HepG2 (cell line): ENCODE measurements around the gene HSD17B11. TPM values are rescaled to one million over a fixed set of nuclear protein-coding genes. Genes with fewer than 3 reads are reported as not detected.

Experiments
- ATAC-seq: fragments of 200-7000 bp; cut with Tn5 transposase; 3 replicates; pipeline ENCODE4 v1.9.1; 2020; ENCODE audit warnings: mild to moderate bottlenecking, moderate library complexity
- BruUV-seq: library from RNA; stranded (reverse); fragments of 400-500 nt; replicated peaks from 2 replicates; lab custom pipeline; 2021; lab: Mats Ljungman, UMichigan
- CTCF ChIA-PET: fragments of 300-600 bp; formaldehyde crosslinking; extraction: SDS; loops from one replicate; lab custom pipeline; 2021; ENCODE audit warnings: low total read pairs, inconsistent platforms, low intra/inter-chr PET ratio; lab: Yijun Ruan, JAX
- POLR2A ChIA-PET: fragments of 350-600 bp; sonication (Branson Sonifier 250); formaldehyde crosslinking; loops from one replicate; lab custom pipeline; 2020; ENCODE audit warnings: antibody characterized with exemption, inconsistent platforms; lab: Yijun Ruan, JAX
- DNase-seq: peaks from one replicate; pipeline ENCODE4 v3.0.0-alpha.2; 2015; ENCODE audit warnings: low spot score
- FAIRE-seq: peaks from 3 replicates; lab custom pipeline; 2011; peaks lifted over from hg19 to GRCh38; lab: Jason Lieb, UNC
- H2AFZ ChIP-seq: one replicate; pipeline ENCODE4 v1.6.1; 2011; ENCODE audit warnings: low read length, inconsistent platforms
- H3K27ac ChIP-seq: fragments of 300-600 bp; 3 replicates; pipeline ENCODE4 v1.8.0; 2011; ENCODE audit warnings: mixed run types, mild to moderate bottlenecking, mixed read lengths, low read length, inconsistent platforms; ENCODE audit not compliant: insufficient read depth; ENCODE audit errors: extremely low read length
- H3K27me3 ChIP-seq, 2 experiments: fragments of 200-600 bp in 1 of 2; 2 replicates in 1 of 2; 3 replicates in 1 of 2; pipeline versions ENCODE4 v1.6.0 to v1.8.0; 2011; ENCODE audit warnings: low read length in 2 of 2, mild to moderate bottlenecking in 2 of 2, moderate library complexity in 2 of 2, inconsistent platforms in 1 of 2; ENCODE audit not compliant: insufficient read depth in 2 of 2, control insufficient read depth in 1 of 2
- H3K36me3 ChIP-seq, 2 experiments: fragments of 200-600 bp in 1 of 2; replicated peaks in 1 of 2; 2 replicates in 1 of 2; 3 replicates in 1 of 2; pipeline versions ENCODE4 v1.5.1 to v1.8.0; 2011; ENCODE audit warnings: low read length in 2 of 2, inconsistent platforms in 1 of 2; ENCODE audit not compliant: insufficient read depth in 2 of 2, control insufficient read depth in 1 of 2
- H3K4me1 ChIP-seq: 2 replicates; pipeline ENCODE4 v1.5.1; 2012; ENCODE audit warnings: low read length, inconsistent platforms; ENCODE audit not compliant: insufficient read depth
- H3K4me2 ChIP-seq: 2 replicates; pipeline ENCODE4 v1.6.0; 2011; ENCODE audit warnings: low read depth, low read length, inconsistent platforms
- H3K4me3 ChIP-seq, 3 experiments: fragments of 200-600 bp in 1 of 3; sonication (generic), shearing (Covaris generic) in 1 of 3; replicated peaks in 1 of 3; 2 replicates each; pipeline ENCODE4 v1.5.1; 2011 to 2016; ENCODE audit warnings: low read length in 3 of 3, inconsistent platforms in 2 of 3, low read depth in 2 of 3, mild to moderate bottlenecking in 2 of 3, control low read depth in 1 of 3, mixed read lengths in 1 of 3; ENCODE audit not compliant: insufficient read depth in 1 of 3
- H3K79me2 ChIP-seq: one replicate; pipeline ENCODE4 v1.6.1; 2011; ENCODE audit warnings: low read length, inconsistent platforms; ENCODE audit not compliant: insufficient read depth
- H3K9ac ChIP-seq: 2 replicates; pipeline ENCODE4 v1.6.0; 2011; ENCODE audit warnings: mild to moderate bottlenecking, low read depth, low read length, inconsistent platforms; ENCODE audit not compliant: insufficient read depth
- H3K9me3 ChIP-seq: 2 replicates; pipeline ENCODE4 v1.5.1; 2012; ENCODE audit warnings: mild to moderate bottlenecking, low read length
- H4K20me1 ChIP-seq: 2 replicates; pipeline ENCODE4 v1.6.0; 2011; ENCODE audit warnings: inconsistent platforms, mild to moderate bottlenecking, low read length, moderate library complexity; ENCODE audit not compliant: insufficient read depth
- ASH2L ChIP-seq: fragments of 300-600, 200-600 bp; sonication (generic); IDR thresholded peaks from 2 replicates; pipeline ENCODE4 v1.7.0; 2017; ENCODE audit warnings: low read depth, mild to moderate bottlenecking, moderate library complexity, mixed read lengths, low read length; ENCODE audit not compliant: insufficient read length
- CC2D1A ChIP-seq: sonication (generic); formaldehyde crosslinking; IDR thresholded peaks from 2 replicates; pipeline ENCODE4 v1.8.1; 2023; ENCODE audit warnings: mild to moderate bottlenecking, missing genetic modification reagents
- HMGXB4 ChIP-seq, 2 experiments: sonication (generic) in 1 of 2; formaldehyde crosslinking in 1 of 2; IDR thresholded peaks; 2 replicates each; pipeline versions ENCODE4 v1.4.0 to v1.6.1; 2018 to 2020; ENCODE audit warnings: missing genetic modification reagents in 2 of 2, borderline replicate concordance in 1 of 2, low read depth in 1 of 2, mild to moderate bottlenecking in 1 of 2, missing biosample characterization in 1 of 2
- MTERF4 ChIP-seq: sonication (generic); formaldehyde crosslinking; IDR thresholded peaks from 2 replicates; pipeline ENCODE4 v1.8.0; 2023; ENCODE audit warnings: mild to moderate bottlenecking, missing genetic modification reagents
- POGK ChIP-seq: sonication (generic); formaldehyde crosslinking; conservative IDR thresholded peaks from 2 replicates; pipeline ENCODE4 v1.8.0; 2022; ENCODE audit warnings: mild to moderate bottlenecking, moderate library complexity, missing genetic modification reagents
- ZBTB2 ChIP-seq: sonication (generic); formaldehyde crosslinking; IDR thresholded peaks from 2 replicates; pipeline ENCODE4 v1.8.0; 2022; ENCODE audit warnings: low read depth, missing genetic modification reagents
- ZEB1 ChIP-seq: IDR thresholded peaks from 2 replicates; pipeline ENCODE4 v1.6.1; 2012; ENCODE audit warnings: mild to moderate bottlenecking, low read depth, inconsistent platforms; ENCODE audit not compliant: insufficient replicate concordance
- ZNF142 ChIP-seq: sonication (generic); formaldehyde crosslinking; IDR thresholded peaks from 2 replicates; pipeline ENCODE4 v1.4.0; 2020; ENCODE audit warnings: missing genetic modification reagents
- ZNF619 ChIP-seq: sonication (generic); formaldehyde crosslinking; IDR thresholded peaks from 2 replicates; pipeline ENCODE4 v1.4.0; 2020; ENCODE audit warnings: mild to moderate bottlenecking, missing genetic modification reagents
- WGBS: methylation state at CpG from one replicate; pipeline ENCODE4 v1.1.6; 2017; ENCODE audit warnings: low lambda C conversion rate; 5-methylcytosine and 5-hydroxymethylcytosine counted together
- in situ Hi-C: cut with HindIII; loops from 2 replicates; pipeline ENCODE4 v1.10.0; 2017; ENCODE audit warnings: low pct_unique_long_range_greater_than_20kb; ENCODE audit not compliant: extremely low pct_ligation_motif_present
- intact Hi-C: fragments of 100-400 bp; cut with micrococcal nuclease; formaldehyde crosslinking; loops from one replicate; pipeline ENCODE4 v1.10.0; 2022; ENCODE audit not compliant: unreplicated experiment
- polyA plus RNA-seq, 8 experiments: library from polyadenylated mRNA; depleted of rRNA in 3 of 8; stranded (reverse) in 7 of 8; unstranded in 1 of 8; fragments of >200 nt; fragmentation: Illumina TruSeq in 4 of 8; extraction: Trizol in 4 of 8; gene quantifications; 2 replicates each; pipeline versions ENCODE4 v1.2.1 to v1.2.3, GENCODE V29; 2011 to 2016; ENCODE audit warnings: low read depth in 4 of 8, missing spikeins in 1 of 8, mixed read lengths in 1 of 8; ENCODE audit not compliant: insufficient read depth in 1 of 8
- total RNA-seq, 5 experiments: library from RNA; depleted of rRNA; stranded (reverse); fragments of >200 nt; fragmentation: Illumina TruSeq; extraction: Trizol; gene quantifications; 2 replicates each; pipeline ENCODE4 v1.2.3, GENCODE V29; 2016; ENCODE audit warnings: low read depth in 1 of 5

Gene HSD17B11
- total and polyA plus RNA-seq, 2 of the 13 experiments (the other 11 are each of a cell fraction or from before 2014, with no cell fraction given) = 121 to 158 TPM

GRCh38 chr4:87310691-87311335, 80.2 kb downstream of the HSD17B11 start:
- no peak overlapping the region for H2AFZ ChIP-seq
- no peak overlapping the region for H3K27ac ChIP-seq
- DNase-seq (no peak), ATAC-seq (no peak), FAIRE-seq (peak; percentile 28)
- H3K9ac ChIP-seq = no peak overlapping the region
- no peaks in the 10 kb centered on the region for H4K20me1 ChIP-seq
- no peak overlapping the region for H3K4me3 ChIP-seq
- no peaks in the 10 kb centered on the region for H3K36me3 ChIP-seq
- in situ Hi-C loops (no loop called here), intact Hi-C loops (no loop called here)
- WGBS = 47% methylated on average over 4 of the region's 4 CpGs
- H3K79me2 ChIP-seq = no peaks in the 10 kb centered on the region
- H3K4me1 ChIP-seq = peaks cover 6% of the 10 kb centered on the region; the same call in 1 of the 2 replicates
- H3K4me2 ChIP-seq = no peak overlapping the region
- CTCF ChIA-PET = no interaction called here
- H3K27me3 ChIP-seq = no peaks in the 10 kb centered on the region
- no peaks in the 10 kb centered on the region for H3K9me3 ChIP-seq
- POLR2A ChIA-PET = no interaction called here
- BruUV-seq = no TSS peak
- no peak for TF ChIP-seq CC2D1A (CRISPR knock-in tag)
- no peak for TF ChIP-seq ZEB1
- TF ChIP-seq ZNF142 (CRISPR knock-in tag) = no peak
- no peak for TF ChIP-seq HMGXB4 (CRISPR knock-in tag; IDR thresholded peaks at IDR 0.05; ENCODE audit: borderline replicate concordance in 1 of 2, low read depth in 1 of 2)
- no peak for TF ChIP-seq ZBTB2 (CRISPR knock-in tag)
- TF ChIP-seq ZNF619 (CRISPR knock-in tag) = no peak
- TF ChIP-seq POGK (CRISPR knock-in tag) = no peak
- TF ChIP-seq ASH2L = no peak
- TF ChIP-seq MTERF4 (CRISPR knock-in tag) = no peak
